ENCODE results near the gene HPSE2.

HPSE2 gene

DNA sequence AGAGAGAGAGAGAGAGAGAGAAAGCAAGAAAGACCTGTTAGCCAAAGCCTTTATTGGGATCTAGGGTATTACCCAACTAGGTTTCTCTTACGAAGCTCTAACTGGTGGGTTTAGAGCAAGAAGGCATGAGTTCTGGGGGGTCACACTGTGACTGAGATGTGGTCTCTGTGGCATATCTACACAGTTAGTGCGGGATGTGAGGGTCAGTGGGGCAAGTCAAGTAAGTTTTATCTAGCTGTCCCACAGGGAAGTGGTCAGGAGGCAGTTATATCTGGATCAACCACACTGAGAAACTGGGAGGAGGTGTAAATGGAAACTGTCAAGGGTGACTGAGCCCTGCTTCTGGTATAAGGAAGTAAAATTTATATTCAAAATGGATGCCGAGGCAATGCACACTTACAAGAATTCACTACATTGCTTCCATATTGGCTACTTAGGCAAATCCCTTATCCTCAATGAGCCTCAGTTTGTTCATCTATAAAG is 457.3 kb downstream of the HPSE2 start:
- TF ChIP-seq GATA1 (IDR thresholded peaks at IDR 0.05; ENCODE audit: low read depth, low read length): no peak
- peak; percentile 15 to 55 for DNase-seq

DNA sequence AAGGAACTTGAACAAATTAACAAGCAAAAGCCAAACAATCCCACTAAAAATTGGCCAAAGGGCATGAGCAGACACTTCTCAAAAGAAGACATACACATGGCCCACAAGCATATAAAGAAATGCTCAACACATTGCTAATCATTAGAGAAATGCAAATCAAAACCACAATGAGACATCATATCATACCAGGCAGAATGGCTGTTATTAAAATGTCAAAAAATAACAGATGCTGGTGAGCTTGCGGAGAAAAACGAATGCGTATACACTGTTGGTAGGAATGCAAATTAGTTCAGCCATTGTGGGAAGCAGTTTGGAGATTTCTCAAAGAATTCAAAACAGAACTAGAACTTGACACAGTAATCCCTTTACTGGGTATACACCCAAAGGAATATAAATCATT is 477.2 kb downstream of the HPSE2 start:
- TF ChIP-seq GATA1 (IDR thresholded peaks at IDR 0.05; ENCODE audit: low read depth, low read length) (no peak), POLR2A (IDR thresholded peaks at IDR 0.05; ENCODE audit: low read length) (no peak)
- no peak for DNase-seq

DNA sequence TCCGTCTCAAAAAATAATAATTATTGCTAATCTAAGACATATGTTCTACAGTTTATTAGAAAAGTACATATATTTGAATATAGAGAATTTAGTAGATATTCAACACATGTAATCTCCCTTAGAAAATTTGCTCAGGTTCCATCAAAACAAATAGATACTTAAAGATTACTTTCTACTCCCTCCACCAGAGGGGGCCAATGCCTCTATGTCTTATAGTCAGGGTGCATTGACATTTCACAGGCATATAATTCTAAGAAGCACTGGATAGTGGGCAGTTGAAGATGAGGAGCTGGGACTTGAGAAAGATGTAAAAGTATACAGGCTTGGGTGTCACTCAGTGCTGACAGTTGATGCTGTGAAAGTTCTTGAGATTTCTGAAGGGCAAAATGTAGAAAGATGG is 487.4 kb downstream of the HPSE2 start:
- DNase-seq: peak; percentile 58 to 74
- no peak for TF ChIP-seq POLR2A (IDR thresholded peaks at IDR 0.05; ENCODE audit: low read length)
- no peak for TF ChIP-seq GATA1 (IDR thresholded peaks at IDR 0.05; ENCODE audit: low read depth, low read length)

DNA sequence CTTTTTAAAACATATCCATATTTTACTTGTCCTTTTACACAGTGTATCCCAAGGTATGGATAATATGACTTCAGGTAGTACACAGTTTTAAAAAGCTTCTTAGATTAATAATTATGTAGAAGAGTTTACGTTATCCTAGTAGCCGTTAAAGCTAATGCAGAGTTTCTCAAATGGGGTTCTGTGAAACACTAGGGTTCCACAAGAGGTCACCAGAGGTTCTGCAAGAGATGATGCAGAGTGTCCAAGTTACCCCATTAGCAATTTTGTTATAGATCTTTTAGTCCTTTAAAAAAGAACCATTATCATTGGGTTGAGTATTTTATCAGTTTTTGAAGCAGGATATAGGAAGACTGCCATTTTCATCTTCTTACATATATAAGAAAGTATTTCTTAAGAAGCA is 490.0 kb downstream of the HPSE2 start:
- DNase-seq: peak; percentile 21 to 39
- no peak for TF ChIP-seq POLR2A (IDR thresholded peaks at IDR 0.05; ENCODE audit: low read length)
- no peak for TF ChIP-seq GATA1 (IDR thresholded peaks at IDR 0.05; ENCODE audit: low read depth, low read length)

DNA sequence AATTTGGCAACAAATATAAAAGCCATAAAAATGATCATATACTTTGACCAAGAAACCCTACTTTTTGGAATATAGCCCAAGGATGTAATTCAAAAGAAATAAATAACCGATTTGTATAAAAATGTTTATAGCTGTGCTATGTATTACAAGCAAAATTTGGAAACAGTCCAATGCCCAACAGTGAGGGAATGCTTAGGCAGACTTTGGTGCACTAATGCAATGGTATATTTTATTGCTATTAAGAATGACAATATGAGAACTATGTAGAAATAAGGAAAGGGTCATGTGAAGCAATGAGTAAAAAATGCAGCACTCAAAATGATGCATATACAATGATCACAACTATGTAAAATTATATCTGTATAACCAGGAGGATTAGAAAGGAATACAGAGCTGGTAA is 515.1 kb downstream of the HPSE2 start:
- no peak for DNase-seq
- TF ChIP-seq GATA1 (IDR thresholded peaks at IDR 0.05; ENCODE audit: low read depth, low read length) (no peak), POLR2A (IDR thresholded peaks at IDR 0.05; ENCODE audit: low read length) (no peak)

DNA sequence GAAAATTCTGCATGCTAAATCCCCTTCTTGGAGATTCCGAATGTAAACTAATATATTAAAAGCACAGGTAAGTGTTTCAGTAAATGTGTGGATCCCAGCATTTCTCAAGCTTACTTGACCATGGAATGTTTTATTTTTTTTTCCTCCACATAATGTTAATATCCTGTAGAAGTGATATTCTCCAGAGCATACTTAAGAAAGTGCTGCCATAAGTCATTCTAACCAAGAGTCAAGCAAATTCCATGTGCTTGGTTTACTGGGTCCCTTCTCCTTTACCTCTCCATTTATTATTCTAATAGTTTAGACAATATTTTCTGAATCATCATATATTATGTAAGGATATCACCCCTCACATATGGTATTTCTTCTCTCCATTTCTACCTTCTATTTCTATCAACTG is 522.1 kb downstream of the HPSE2 start:
- no peak for DNase-seq

DNA sequence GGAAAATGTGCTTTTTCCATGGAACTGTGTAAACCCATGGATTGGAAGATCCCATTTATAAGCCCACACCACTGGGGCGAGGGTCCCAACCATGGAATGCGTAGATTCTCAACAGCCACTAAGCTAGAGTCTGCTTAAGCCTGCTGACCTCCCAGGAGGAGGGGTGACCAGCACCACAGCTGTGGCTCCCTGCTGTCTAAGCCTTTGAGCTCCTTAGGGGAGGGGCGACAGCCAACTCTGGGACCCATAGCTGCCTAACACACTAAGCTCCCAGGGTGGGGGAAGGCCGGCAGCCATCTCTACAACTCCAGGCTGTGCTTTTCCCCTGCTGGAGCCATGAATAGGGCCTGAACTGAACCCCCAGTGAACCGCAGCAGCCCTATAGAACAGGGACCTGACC is 539.1 kb downstream of the HPSE2 start:
- no peak for DNase-seq
- no peak for TF ChIP-seq POLR2A (IDR thresholded peaks at IDR 0.05; ENCODE audit: low read length)

More for the DNA sequence above, 522.1 kb downstream of the HPSE2 start:
- TF ChIP-seq GATA1 (IDR thresholded peaks at IDR 0.05; ENCODE audit: low read depth, low read length) (no peak), POLR2A (IDR thresholded peaks at IDR 0.05; ENCODE audit: low read length) (no peak)

DNA sequence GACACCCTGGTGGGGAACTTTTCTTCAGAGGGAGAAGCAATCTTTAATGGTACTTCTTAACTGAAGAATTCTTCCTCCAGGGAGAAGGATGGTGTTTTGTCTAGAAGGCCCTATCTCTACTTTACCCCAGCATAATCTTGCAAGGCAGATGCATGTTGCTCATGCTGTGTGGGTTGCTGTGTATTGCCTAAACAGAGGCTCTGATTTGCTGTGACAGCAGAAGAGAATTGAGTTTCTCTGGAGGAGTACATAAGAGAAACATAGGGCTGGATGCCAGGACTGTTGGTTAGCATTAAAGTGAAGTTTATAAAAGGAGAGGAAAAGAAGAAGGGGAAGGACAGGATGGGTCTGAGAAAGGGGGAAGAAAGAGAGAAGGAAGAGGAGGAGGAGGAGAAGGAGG is 540.8 kb downstream of the HPSE2 start:
- TF ChIP-seq POLR2A (IDR thresholded peaks at IDR 0.05; ENCODE audit: low read length): no peak
- no peak for DNase-seq

DNA sequence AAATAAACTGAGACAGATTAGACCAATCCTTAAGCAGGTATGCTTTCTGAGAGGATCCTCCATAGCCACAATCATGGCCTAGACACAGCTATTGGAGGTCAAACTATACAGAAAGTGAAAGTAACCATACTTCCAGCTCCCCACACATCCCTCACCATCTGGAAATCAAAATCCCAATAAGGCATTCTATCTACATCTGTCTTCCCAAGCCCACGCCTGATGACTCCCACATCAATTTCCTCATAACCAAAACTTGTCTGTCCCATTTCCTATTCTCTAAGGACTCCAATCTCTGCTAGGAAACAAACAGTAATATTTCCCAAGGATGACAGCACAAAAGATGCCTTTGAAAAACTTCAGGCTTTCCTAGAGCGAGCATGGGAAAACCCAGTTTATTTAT is 541.6 kb downstream of the HPSE2 start:
- DNase-seq: no peak
- no peak for TF ChIP-seq POLR2A (IDR thresholded peaks at IDR 0.05; ENCODE audit: low read length)
- no peak for TF ChIP-seq GATA1 (IDR thresholded peaks at IDR 0.05; ENCODE audit: low read depth, low read length)

DNA sequence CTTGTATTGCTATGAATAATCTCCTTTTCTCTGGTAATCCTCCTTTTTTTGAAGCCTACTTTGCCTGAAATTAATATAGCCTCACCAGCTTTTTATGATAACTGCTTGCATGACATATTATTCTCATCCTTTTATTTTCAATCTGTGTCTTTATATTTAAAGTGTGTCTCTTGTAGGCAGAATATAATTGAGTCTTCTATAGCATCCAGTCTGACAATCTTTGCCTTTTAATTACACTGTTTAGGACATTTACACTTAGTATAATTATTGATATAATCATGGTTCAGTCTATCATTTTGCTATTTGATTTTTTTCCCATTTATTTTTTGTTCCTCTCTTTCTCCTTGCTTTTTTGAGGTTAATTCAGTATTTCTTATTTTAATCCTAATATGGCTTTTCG is 548.0 kb downstream of the HPSE2 start:
- DNase-seq: no peak
- TF ChIP-seq GATA1 (IDR thresholded peaks at IDR 0.05; ENCODE audit: low read depth, low read length) (no peak), POLR2A (IDR thresholded peaks at IDR 0.05; ENCODE audit: low read length) (no peak)

DNA sequence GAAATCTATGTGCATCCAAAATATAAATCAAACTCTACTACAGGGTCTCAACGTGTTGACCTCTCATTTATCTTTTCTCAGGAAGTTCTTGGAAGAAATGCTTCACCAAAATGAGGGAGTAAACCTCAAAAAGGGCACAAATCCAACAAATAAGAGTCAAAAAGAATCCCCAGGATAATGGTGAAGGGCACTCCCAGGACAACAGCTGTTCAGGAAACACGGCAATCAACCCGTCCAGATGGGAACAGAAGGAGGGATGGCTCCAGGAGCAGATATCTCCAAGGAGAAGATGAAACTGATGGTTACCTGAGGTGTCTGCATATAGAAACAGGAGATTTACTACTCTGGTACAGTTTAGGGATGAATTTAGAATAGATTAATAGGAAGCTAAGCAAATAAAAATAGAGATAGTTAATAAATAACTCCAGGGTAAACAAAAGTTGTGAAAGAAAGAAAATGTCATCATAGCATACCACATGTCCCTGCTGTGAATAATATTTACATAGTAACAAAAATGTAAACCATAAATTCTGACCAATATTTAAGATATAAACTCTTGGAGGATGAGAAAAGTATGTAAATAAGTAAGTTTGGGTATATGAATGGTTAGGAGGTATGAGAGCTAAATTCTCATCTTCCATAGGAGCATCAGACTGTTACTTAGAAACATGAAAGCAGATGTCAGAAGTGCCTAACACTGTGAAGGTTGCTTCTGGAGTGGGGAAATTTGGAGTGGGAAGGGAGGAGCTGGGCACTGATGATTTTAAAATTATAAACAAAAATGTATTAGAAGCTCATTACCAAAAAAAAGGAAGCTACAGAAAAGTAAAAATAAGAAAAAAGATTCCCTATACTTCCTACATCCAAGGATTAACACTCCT is 551.4 kb downstream of the HPSE2 start:
- TF ChIP-seq GATA1 (IDR thresholded peaks at IDR 0.05; ENCODE audit: low read depth, low read length) (no peak), POLR2A (IDR thresholded peaks at IDR 0.05; ENCODE audit: low read length) (no peak)
- no peak for DNase-seq

DNA sequence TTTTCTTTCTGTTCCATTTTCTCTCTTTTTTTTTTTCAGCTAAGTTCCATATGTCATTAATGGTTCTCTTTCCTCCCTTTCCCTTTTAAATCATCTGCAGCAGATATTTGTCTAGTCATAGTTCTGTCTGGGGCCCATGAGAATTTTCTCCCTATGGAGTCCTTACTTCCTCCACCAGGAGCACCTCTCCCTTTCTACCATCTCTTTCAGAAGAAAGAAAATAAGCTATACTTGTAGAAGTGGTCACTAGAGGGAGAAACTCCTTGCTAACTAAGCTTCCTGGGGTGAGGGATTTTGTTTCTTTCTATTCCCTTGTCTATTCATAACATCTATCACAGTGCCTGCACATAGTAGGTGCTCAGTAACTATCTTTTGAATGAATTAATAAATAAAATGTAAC is 558.8 kb downstream of the HPSE2 start:
- no peak for DNase-seq
- TF ChIP-seq POLR2A (IDR thresholded peaks at IDR 0.05; ENCODE audit: low read length): no peak
- no peak for TF ChIP-seq GATA1 (IDR thresholded peaks at IDR 0.05; ENCODE audit: low read depth, low read length)

DNA sequence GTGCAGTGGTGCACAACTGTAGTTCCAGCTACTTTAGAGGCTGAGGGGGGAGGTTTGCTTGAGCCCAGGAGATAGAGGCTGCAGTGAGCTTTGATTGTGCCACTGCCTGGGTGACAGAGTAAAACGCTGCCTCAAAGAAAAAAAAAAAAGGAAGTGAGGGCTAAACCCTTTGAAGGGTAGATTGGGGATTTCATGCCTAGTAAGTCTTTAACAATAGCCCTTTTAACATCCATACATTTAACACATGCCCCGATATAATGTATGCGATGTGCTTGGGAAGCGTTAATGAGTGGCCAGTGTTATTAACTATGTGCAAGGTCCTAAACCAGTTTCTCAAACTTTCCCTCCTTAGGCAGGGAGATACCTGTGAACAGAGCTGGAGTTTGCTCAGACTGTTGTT is 559.8 kb downstream of the HPSE2 start:
- no peak for DNase-seq
- TF ChIP-seq POLR2A (IDR thresholded peaks at IDR 0.05; ENCODE audit: low read length) (no peak), GATA1 (IDR thresholded peaks at IDR 0.05; ENCODE audit: low read depth, low read length) (no peak)

DNA sequence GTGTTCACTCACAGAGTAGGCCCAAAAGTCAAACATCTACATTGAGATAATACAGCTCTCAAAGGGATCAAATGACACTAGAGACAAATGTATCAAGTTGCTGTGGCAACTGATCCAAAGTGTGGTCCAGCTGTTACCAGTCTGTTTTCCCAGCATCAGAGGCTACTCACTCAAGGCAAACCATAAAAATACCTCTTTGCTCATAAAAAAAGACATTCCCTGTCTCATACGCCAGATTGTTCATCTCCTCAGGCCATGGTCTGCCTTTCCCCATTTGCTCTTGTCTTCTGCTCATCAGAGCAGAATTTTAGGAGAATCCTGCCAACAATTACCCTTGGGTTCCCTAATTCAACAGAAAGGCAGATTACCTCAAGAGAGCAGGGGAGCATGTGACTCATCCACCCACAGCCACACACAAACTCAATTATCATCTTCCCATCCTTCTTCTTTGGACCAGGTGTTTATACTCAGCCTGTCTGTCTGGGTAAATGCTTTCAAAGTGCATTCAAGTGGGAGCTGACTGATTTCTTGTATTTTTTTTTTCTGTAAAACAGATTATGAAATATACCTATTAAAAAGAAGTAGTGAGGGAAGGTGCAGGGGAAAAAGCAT is 562.4 kb downstream of the HPSE2 start:
- no peak for DNase-seq

DNA sequence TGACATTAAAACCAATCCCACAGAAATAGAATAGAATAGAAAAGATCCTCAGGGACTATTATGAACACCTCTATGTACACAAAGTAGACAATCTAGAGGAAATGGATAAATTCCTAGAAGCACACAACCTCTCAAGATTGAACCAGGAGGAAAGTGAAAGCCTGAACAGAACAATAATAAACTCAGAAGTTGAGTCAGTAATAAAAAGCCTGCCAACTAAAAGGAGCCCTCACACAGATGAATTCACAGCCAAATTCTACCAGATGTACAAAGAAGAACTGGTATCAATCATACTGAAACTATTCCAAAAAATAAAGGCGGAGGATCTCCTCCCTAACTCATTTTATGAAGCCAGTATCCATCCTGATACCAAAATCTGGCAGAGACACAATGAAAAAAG is 568.6 kb downstream of the HPSE2 start:
- no peak for DNase-seq
- TF ChIP-seq POLR2A (IDR thresholded peaks at IDR 0.05; ENCODE audit: low read length): no peak
- TF ChIP-seq GATA1 (IDR thresholded peaks at IDR 0.05; ENCODE audit: low read depth, low read length): no peak

More for the DNA sequence above, 562.4 kb downstream of the HPSE2 start:
- TF ChIP-seq POLR2A (IDR thresholded peaks at IDR 0.05; ENCODE audit: low read length): no peak
- no peak for TF ChIP-seq GATA1 (IDR thresholded peaks at IDR 0.05; ENCODE audit: low read depth, low read length)
